GM12874 (cell line): ENCODE measurements around the gene CRIM1.
A peak's percentile ranks its signal among the peaks of the same experiment; 100 is the strongest.

ENCODE experiments used
- TF ChIP-seq, protein P1 (sequence below): IDR thresholded peaks from 2 replicates; pipeline ENCODE4 v1.5.1; 2011; ENCODE audit warnings: low read depth, mild to moderate bottlenecking, control low read depth, low read length, moderate library complexity; ENCODE audit not compliant: insufficient read depth

CRIM1 gene

DNA sequence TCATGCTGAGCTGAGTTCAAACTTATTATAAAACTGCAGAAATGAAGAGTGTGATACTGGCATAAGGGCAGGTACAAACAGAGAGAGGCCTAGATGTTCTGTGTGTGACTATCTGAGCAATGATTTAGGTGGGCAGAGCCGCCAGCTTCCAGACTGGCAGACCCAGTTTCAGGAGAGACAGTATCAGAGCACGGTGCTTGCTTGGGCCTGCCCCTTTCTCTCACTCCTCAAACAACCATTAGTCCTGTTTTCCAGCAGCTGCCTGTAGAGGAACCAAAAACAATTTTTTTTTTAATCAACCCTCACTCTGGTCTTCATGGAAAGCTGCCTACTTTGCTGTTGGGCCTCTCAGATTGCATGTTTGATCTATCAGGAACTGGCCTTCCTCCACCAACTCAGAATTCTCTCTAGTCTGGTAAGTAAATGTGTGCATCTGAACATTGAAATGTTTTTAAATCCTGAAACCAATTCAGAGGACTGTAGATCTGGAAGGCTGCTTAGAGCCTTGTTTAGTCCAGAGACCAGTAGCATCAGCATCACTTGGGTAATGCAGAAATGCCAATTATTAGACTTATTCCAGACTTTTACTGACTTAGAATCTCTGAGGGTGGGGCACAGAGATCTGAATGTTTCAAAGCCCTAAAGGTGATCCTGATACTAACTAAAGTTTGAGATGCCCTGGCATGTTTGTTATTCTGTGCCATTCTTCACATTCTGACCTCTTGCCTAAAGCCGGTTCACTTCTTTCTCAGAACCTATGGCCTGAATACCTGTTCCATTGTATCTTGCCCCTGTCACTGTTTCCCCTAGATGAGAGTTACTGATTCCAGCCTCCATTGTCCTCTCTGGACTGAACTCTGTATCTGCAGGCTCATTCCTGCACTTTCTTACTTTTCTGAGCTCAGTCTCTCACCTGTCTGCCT is 24.8 kb upstream of the CRIM1 start:
- TF ChIP-seq, protein P1, sequence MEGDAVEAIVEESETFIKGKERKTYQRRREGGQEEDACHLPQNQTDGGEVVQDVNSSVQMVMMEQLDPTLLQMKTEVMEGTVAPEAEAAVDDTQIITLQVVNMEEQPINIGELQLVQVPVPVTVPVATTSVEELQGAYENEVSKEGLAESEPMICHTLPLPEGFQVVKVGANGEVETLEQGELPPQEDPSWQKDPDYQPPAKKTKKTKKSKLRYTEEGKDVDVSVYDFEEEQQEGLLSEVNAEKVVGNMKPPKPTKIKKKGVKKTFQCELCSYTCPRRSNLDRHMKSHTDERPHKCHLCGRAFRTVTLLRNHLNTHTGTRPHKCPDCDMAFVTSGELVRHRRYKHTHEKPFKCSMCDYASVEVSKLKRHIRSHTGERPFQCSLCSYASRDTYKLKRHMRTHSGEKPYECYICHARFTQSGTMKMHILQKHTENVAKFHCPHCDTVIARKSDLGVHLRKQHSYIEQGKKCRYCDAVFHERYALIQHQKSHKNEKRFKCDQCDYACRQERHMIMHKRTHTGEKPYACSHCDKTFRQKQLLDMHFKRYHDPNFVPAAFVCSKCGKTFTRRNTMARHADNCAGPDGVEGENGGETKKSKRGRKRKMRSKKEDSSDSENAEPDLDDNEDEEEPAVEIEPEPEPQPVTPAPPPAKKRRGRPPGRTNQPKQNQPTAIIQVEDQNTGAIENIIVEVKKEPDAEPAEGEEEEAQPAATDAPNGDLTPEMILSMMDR, result no peak

- TF ChIP-seq, protein P1, result 0 out of 2 replicates have a peak, but pooled peaks have one; percentile 3
Measured at GRCh38 chr2:36333350-36334012, 22.1 kb upstream of the CRIM1 start.

- TF ChIP-seq, protein P1, result no peak
Measured at GRCh38 chr2:36335597-36335996, 20.0 kb upstream of the CRIM1 start.

GRCh38 chr2:36336321-36336720 is 19.3 kb upstream of the CRIM1 start:
- TF ChIP-seq, protein P1, result no peak

GRCh38 chr2:36337354-36337753 is 18.2 kb upstream of the CRIM1 start:
- TF ChIP-seq, protein P1, result no peak

DNA sequence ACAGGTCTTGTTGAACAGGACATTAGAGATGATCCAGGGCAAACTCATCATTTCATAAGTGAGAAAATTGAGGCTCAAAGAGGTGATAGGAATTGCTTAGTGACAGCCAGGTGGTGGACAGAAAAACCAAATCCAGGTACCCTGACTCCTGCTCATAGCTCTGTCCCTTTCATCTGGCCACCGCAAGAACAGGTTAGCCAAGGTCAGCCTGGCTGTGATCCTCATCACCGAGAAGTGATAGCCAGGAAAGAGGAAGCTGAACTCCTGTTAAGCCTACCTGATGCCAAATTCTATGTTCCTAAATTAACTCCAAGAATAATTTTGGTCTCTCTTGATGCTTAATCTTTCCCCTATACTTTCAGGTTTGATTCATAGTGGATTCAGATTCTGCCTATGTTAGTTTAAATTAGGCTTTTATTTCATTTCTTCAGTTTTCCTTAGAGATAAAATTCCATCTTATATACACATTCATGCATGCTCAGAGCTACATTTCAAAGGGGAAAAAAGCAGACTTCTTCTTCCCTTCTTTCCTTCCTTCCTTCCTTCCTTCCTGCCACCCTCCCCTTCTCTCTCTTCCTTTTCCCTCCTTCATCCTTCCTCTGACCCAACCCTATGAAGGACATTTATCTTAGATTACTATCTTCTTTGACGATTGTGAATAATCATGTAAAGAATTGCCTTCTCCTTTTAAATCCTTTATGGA is 17.3 kb upstream of the CRIM1 start:
- TF ChIP-seq, protein P1, result no peak

- TF ChIP-seq, protein P1, result no peak
Measured at GRCh38 chr2:36338827-36339145, 16.8 kb upstream of the CRIM1 start.
